Measurements from ENCODE around the gene METTL1. TPM values are rescaled to one million over a fixed set of nuclear protein-coding genes. Genes with fewer than 3 reads are reported as not detected.

Gene METTL1
- total and polyA plus RNA-seq, 9 of the 15 experiments (the other 6 are each of a cell fraction or from before 2014, with no cell fraction given), result 12.6 to 65.9 (median 39.2) TPM

DNA sequence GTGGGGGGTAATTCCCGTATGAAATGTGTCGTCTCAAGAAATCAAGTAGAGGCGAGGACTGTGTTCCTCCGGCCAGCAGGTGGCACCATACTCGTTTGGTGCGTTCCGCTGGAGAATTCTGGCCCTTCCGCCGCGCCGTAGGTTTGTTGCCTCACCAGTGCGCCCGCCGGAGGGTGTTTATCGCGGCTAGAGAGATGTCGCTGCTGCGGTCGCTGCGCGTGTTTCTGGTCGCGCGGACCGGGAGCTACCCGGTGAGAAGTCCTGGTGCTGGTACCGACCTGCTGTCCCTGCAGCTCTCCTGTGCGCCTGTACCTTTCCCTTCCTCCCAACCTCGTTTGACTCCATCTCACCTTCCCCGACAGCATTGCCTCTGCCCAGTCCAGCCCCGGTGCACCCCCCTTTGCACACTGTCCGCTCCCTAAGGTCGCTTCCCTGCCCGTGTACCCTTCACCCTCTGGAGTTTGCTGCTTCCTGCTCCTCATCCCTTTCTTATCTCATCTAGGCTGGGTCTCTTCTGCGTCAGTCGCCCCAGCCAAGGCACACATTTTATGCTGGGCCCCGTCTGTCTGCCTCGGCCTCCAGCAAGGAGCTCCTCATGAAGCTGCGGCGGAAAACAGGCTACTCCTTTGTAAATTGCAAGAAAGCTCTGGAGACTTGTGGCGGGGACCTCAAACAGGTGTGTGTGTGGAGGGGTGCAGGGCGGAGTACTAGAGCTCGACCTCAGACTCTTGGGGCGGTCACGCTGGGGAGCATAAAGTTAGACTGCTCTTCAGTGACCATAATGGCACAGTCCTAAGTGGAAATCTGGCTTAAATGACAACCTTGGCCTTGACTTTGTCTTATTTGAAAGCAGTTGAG lies 10.9 kb upstream of the METTL1 start, which contains the start of gene TSFM (continued):
- TF ChIP-seq, protein P1, sequence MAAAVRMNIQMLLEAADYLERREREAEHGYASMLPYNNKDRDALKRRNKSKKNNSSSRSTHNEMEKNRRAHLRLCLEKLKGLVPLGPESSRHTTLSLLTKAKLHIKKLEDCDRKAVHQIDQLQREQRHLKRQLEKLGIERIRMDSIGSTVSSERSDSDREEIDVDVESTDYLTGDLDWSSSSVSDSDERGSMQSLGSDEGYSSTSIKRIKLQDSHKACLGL (CRISPR knock-in tag; IDR thresholded peaks at IDR 0.05; ENCODE audit: borderline replicate concordance, poor library complexity, severe bottlenecking), result peak; percentile 31
- peak; percentile 51; the same call in 1 of the 2 replicates for TF ChIP-seq GATAD2B (IDR thresholded peaks at IDR 0.05; ENCODE audit: borderline replicate concordance)
- TF ChIP-seq, protein P2, sequence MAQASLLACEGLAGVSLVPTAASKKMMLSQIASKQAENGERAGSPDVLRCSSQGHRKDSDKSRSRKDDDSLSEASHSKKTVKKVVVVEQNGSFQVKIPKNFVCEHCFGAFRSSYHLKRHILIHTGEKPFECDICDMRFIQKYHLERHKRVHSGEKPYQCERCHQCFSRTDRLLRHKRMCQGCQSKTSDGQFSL (CRISPR knock-in tag; IDR thresholded peaks at IDR 0.05), result peak; percentile 93
- TF ChIP-seq, protein P2 (tag; IDR thresholded peaks at IDR 0.05), result peak in 1 of 2 experiments; percentile 79; a peak in 1 of 4 replicates
- TF ChIP-seq HCFC1 (IDR thresholded peaks at IDR 0.05; ENCODE audit: low read depth, low read length), result peak; percentile 88
- TF ChIP-seq ZNF217 (CRISPR knock-in tag; IDR thresholded peaks at IDR 0.05), result no peak
- TF ChIP-seq SRSF7 (optimal IDR thresholded peaks at IDR 0.05; ENCODE audit: low read depth, low read length), result no peak
- TF ChIP-seq XRCC5 (IDR thresholded peaks at IDR 0.05; ENCODE audit: low read depth, low read length), result peak; percentile 95
- TF ChIP-seq NBN (IDR thresholded peaks at IDR 0.05; ENCODE audit: low read depth), result peak; percentile 89
- TF ChIP-seq, protein P3, sequence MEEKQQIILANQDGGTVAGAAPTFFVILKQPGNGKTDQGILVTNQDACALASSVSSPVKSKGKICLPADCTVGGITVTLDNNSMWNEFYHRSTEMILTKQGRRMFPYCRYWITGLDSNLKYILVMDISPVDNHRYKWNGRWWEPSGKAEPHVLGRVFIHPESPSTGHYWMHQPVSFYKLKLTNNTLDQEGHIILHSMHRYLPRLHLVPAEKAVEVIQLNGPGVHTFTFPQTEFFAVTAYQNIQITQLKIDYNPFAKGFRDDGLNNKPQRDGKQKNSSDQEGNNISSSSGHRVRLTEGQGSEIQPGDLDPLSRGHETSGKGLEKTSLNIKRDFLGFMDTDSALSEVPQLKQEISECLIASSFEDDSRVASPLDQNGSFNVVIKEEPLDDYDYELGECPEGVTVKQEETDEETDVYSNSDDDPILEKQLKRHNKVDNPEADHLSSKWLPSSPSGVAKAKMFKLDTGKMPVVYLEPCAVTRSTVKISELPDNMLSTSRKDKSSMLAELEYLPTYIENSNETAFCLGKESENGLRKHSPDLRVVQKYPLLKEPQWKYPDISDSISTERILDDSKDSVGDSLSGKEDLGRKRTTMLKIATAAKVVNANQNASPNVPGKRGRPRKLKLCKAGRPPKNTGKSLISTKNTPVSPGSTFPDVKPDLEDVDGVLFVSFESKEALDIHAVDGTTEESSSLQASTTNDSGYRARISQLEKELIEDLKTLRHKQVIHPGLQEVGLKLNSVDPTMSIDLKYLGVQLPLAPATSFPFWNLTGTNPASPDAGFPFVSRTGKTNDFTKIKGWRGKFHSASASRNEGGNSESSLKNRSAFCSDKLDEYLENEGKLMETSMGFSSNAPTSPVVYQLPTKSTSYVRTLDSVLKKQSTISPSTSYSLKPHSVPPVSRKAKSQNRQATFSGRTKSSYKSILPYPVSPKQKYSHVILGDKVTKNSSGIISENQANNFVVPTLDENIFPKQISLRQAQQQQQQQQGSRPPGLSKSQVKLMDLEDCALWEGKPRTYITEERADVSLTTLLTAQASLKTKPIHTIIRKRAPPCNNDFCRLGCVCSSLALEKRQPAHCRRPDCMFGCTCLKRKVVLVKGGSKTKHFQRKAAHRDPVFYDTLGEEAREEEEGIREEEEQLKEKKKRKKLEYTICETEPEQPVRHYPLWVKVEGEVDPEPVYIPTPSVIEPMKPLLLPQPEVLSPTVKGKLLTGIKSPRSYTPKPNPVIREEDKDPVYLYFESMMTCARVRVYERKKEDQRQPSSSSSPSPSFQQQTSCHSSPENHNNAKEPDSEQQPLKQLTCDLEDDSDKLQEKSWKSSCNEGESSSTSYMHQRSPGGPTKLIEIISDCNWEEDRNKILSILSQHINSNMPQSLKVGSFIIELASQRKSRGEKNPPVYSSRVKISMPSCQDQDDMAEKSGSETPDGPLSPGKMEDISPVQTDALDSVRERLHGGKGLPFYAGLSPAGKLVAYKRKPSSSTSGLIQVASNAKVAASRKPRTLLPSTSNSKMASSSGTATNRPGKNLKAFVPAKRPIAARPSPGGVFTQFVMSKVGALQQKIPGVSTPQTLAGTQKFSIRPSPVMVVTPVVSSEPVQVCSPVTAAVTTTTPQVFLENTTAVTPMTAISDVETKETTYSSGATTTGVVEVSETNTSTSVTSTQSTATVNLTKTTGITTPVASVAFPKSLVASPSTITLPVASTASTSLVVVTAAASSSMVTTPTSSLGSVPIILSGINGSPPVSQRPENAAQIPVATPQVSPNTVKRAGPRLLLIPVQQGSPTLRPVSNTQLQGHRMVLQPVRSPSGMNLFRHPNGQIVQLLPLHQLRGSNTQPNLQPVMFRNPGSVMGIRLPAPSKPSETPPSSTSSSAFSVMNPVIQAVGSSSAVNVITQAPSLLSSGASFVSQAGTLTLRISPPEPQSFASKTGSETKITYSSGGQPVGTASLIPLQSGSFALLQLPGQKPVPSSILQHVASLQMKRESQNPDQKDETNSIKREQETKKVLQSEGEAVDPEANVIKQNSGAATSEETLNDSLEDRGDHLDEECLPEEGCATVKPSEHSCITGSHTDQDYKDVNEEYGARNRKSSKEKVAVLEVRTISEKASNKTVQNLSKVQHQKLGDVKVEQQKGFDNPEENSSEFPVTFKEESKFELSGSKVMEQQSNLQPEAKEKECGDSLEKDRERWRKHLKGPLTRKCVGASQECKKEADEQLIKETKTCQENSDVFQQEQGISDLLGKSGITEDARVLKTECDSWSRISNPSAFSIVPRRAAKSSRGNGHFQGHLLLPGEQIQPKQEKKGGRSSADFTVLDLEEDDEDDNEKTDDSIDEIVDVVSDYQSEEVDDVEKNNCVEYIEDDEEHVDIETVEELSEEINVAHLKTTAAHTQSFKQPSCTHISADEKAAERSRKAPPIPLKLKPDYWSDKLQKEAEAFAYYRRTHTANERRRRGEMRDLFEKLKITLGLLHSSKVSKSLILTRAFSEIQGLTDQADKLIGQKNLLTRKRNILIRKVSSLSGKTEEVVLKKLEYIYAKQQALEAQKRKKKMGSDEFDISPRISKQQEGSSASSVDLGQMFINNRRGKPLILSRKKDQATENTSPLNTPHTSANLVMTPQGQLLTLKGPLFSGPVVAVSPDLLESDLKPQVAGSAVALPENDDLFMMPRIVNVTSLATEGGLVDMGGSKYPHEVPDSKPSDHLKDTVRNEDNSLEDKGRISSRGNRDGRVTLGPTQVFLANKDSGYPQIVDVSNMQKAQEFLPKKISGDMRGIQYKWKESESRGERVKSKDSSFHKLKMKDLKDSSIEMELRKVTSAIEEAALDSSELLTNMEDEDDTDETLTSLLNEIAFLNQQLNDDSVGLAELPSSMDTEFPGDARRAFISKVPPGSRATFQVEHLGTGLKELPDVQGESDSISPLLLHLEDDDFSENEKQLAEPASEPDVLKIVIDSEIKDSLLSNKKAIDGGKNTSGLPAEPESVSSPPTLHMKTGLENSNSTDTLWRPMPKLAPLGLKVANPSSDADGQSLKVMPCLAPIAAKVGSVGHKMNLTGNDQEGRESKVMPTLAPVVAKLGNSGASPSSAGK (IDR thresholded peaks at IDR 0.05), result no peak
- no peak; a peak in 1 of 4 replicates for TF ChIP-seq KDM4B (IDR thresholded peaks at IDR 0.05; ENCODE audit: borderline replicate concordance in 2 of 2, low read depth in 1 of 2)
- TF ChIP-seq, protein P4, sequence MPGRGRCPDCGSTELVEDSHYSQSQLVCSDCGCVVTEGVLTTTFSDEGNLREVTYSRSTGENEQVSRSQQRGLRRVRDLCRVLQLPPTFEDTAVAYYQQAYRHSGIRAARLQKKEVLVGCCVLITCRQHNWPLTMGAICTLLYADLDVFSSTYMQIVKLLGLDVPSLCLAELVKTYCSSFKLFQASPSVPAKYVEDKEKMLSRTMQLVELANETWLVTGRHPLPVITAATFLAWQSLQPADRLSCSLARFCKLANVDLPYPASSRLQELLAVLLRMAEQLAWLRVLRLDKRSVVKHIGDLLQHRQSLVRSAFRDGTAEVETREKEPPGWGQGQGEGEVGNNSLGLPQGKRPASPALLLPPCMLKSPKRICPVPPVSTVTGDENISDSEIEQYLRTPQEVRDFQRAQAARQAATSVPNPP (IDR thresholded peaks at IDR 0.05; ENCODE audit: borderline replicate concordance, insufficient read depth, insufficient read length), result no peak

Data from K562 (cell line).